MM.1S (cell line): Measurements from ENCODE around the gene COPG2.

Experiments
- EZH2 ChIP-seq: fragments of 300-600 bp; sonication (generic); optimal IDR thresholded peaks from 2 replicates; pipeline ENCODE3; 2017; ENCODE audit warnings: low read depth, mild to moderate bottlenecking, antibody characterized with exemption, low read length, mixed read lengths
- TF ChIP-seq, protein P1 (sequence below): fragments of 300-600 bp; sonication (generic); IDR thresholded peaks from 2 replicates; pipeline ENCODE4 v1.5.1; 2016; ENCODE audit warnings: antibody characterized with exemption, low read length, mixed read lengths

DNA sequence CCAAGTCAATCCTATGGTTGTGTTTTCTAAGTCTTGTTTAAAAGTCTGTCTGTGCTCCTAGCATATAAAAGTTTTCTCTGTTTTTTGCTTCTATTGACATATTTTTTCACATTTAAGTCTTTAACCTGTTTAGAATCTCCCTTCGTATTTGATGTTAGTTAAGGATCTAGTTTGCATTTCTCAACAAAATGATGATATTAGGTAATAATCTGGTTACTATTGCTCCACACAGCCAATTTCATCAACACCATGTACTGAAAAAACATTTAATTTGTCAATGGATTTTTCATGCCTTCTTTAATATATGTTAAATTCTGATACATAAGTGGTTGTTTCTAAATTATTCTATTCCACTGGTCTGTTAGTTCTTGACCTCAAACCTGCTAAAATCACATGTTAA is 35.3 kb upstream of the COPG2 start:
- TF ChIP-seq, protein P1, sequence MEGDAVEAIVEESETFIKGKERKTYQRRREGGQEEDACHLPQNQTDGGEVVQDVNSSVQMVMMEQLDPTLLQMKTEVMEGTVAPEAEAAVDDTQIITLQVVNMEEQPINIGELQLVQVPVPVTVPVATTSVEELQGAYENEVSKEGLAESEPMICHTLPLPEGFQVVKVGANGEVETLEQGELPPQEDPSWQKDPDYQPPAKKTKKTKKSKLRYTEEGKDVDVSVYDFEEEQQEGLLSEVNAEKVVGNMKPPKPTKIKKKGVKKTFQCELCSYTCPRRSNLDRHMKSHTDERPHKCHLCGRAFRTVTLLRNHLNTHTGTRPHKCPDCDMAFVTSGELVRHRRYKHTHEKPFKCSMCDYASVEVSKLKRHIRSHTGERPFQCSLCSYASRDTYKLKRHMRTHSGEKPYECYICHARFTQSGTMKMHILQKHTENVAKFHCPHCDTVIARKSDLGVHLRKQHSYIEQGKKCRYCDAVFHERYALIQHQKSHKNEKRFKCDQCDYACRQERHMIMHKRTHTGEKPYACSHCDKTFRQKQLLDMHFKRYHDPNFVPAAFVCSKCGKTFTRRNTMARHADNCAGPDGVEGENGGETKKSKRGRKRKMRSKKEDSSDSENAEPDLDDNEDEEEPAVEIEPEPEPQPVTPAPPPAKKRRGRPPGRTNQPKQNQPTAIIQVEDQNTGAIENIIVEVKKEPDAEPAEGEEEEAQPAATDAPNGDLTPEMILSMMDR = no peak
- no peak for TF ChIP-seq EZH2
